ENCODE data around the gene CAD. TPM values are rescaled to one million over a fixed set of nuclear protein-coding genes. Genes with fewer than 3 reads are reported as not detected.

The CAD gene
- total and polyA plus RNA-seq, 4 donors, result 6.3 to 23.2 (median 13.5) TPM

GRCh38 chr2:27282892-27283291, 65.7 kb downstream of the CAD start (continued):
- TF ChIP-seq JUND (IDR thresholded peaks at IDR 0.05) (no peak), RAD21 (IDR thresholded peaks at IDR 0.05) (no peak), TAF1 (conservative IDR thresholded peaks at IDR 0.05) (no peak), SP1 (IDR thresholded peaks at IDR 0.05) (no peak), HNF4G (IDR thresholded peaks at IDR 0.05) (no peak), NR2F2 (IDR thresholded peaks at IDR 0.05) (no peak), YY1 (IDR thresholded peaks at IDR 0.05) (no peak)

- WGBS, result 95% methylated on average over 1 of the region's 1 CpG
- Histone ChIP-seq H3K36me3 (ENCODE audit: control insufficient read depth in 4 of 4, insufficient read depth in 3 of 4, low read depth in 1 of 4, low read length in 3 of 4) (no peaks in the 10 kb centered on the region), H3K4me1 (ENCODE audit: control insufficient read depth in 4 of 4, insufficient read depth in 4 of 4, low read length in 3 of 4) (peaks cover 0 to 2% (median 0%) of the 10 kb centered on the region in 4 donors), H3K9me3 (ENCODE audit: control insufficient read depth in 4 of 4, low read length in 3 of 4) (no peaks in the 10 kb centered on the region), H3K9ac (ENCODE audit: low read depth in 1 of 2, low read length in 2 of 2) (no peak overlapping the region), H3K4me3 (ENCODE audit: low read depth in 1 of 3, low read length in 3 of 3) (no peak overlapping the region), H3K27me3 (ENCODE audit: control insufficient read depth in 4 of 4, insufficient read depth in 4 of 4, low read length in 3 of 4) (peaks cover 0 to 4% (median 0%) of the 10 kb centered on the region in 4 donors), H3K27ac (ENCODE audit: low read depth in 1 of 2, low read length in 2 of 2) (no peak overlapping the region)
- no peak for DNase-seq (ENCODE audit: low spot score)
- TF ChIP-seq TAF1 (conservative IDR thresholded peaks at IDR 0.05) (no peak), RXRA (IDR thresholded peaks at IDR 0.05) (no peak), REST (IDR thresholded peaks at IDR 0.05) (no peak), HNF4A (conservative IDR thresholded peaks at IDR 0.05) (no peak), FOXA1 (IDR thresholded peaks at IDR 0.05) (no peak), GABPA (IDR thresholded peaks at IDR 0.05 in 1 of 2, conservative IDR thresholded peaks at IDR 0.05 in 1 of 2) (no peak), CTCF (IDR thresholded peaks at IDR 0.05; ENCODE audit: low read depth, low read length, missing input control) (no peak), YY1 (IDR thresholded peaks at IDR 0.05) (no peak), FOXA2 (IDR thresholded peaks at IDR 0.05) (no peak), JUND (IDR thresholded peaks at IDR 0.05) (no peak), ZBTB33 (IDR thresholded peaks at IDR 0.05) (no peak), HNF4G (IDR thresholded peaks at IDR 0.05) (no peak), SP1 (IDR thresholded peaks at IDR 0.05) (no peak), ATF3 (IDR thresholded peaks at IDR 0.05) (no peak), EGR1 (IDR thresholded peaks at IDR 0.05; ENCODE audit: low read depth in 2 of 2) (no peak), RAD21 (IDR thresholded peaks at IDR 0.05) (no peak), NR2F2 (IDR thresholded peaks at IDR 0.05) (no peak), MAX (IDR thresholded peaks at IDR 0.05) (no peak)
These were observed 67.8 kb downstream of the CAD start for GRCh38 chr2:27284996-27285395.

Data from liver (tissue), 9 donors.